Spleen (tissue), 7 donors: Measurements from ENCODE around the gene AKT3.

ENCODE experiments used
- CTCF ChIP-seq, 11 experiments: fragments of 200-600 bp in 7 of 11; fragments of 450-650 bp in 4 of 11; sonication (generic) in 4 of 11; IDR thresholded peaks in 8 of 11; conservative IDR thresholded peaks in 3 of 11; 1 replicate in 7 of 11; 2 replicates in 4 of 11; pipeline versions ENCODE4 v1.4.0 to v1.8.0; 2016 to 2021; ENCODE audit warnings: antibody characterized with exemption in 11 of 11, inconsistent platforms in 4 of 11, mild to moderate bottlenecking in 1 of 11
- POLR2A ChIP-seq, 3 donors: fragments of 450-650 bp; IDR thresholded peaks; one replicate each; pipeline ENCODE4 v1.5.1; 2017; ENCODE audit warnings: antibody characterized with exemption in 3 of 3, mild to moderate bottlenecking in 1 of 3
- donor health status: DM: no; HTN: no; CAD: no; lungs with moderate emphysema.
- donor health status: DM: no; HTN: no; CAD: no.
- donor health status: DM: no; HTN: no; CAD: no.

GRCh38 chr1:243846761-243847160 lies 3.3 kb downstream of the AKT3 start:
- TF ChIP-seq CTCF (IDR thresholded peaks at IDR 0.05 in 8 of 11, conservative IDR thresholded peaks at IDR 0.05 in 3 of 11) (no peak), POLR2A (IDR thresholded peaks at IDR 0.05) (no peak)
